Measurements from ENCODE around the gene OR6T1. TPM values are rescaled to one million over a fixed set of nuclear protein-coding genes. Genes with fewer than 3 reads are reported as not detected.

The OR6T1 gene
- polyA plus RNA-seq, 1 donor (not counting 4 experiments of a cell fraction or from before 2014, with no cell fraction given), result not detected

DNA sequence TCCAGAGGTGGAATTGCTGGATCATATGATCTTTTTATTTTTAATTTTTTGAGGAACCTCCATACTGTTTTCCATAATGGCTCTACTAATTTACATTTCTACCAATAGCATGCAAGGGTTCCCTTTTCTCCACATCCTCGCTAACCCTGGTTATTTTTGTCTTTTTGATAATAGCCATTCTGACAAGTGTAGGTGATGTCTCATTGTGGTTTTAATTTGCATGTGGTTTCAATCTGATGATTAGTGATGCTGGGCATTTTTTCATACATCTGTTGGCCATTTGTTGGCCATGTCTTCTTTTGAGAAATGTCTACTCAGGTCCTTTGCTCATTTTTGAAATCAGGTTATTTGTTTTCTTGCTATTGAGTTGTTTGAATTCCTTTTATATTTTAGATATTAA, 19.6 kb downstream of the OR6T1 start:
- no peaks in the 10 kb centered on the region for H3K27me3 ChIP-seq (ENCODE audit: control insufficient read depth, extremely low read depth, insufficient read depth, low read length)

DNA sequence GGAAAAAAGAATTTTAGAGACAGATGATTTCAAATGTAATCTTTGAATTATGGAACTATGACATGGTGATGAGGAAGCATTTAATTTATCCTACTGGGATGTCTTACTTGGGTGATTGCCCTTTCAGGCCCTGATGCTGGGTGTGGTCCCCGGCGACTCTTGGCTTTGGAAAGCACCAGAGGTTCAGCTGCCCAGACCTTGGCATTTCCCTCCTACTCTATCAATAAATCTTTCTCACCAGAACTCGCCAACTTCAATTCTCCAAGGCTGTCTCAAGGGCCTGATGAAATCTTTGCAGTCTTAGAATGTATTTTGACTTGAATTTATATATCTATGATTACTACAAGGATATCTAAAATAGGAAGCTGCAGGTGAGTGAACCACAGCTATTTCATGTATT, 22.7 kb downstream of the OR6T1 start:
- Histone ChIP-seq H3K9ac (ENCODE audit: control insufficient read depth, extremely low read depth, insufficient read depth, low read length) (no peak overlapping the region), H3K4me2 (ENCODE audit: control insufficient read depth, extremely low read depth, insufficient read depth, low read depth, low read length) (no peak overlapping the region), H3K9me3 (ENCODE audit: control insufficient read depth, low read depth, low read length) (no peaks in the 10 kb centered on the region), H3K79me2 (ENCODE audit: control insufficient read depth, insufficient read depth, low read length) (no peaks in the 10 kb centered on the region), H2AFZ (ENCODE audit: control insufficient read depth, low read length) (no peak overlapping the region), H4K20me1 (ENCODE audit: control insufficient read depth, extremely low read depth, insufficient read depth, low read length) (no peaks in the 10 kb centered on the region), H3K4me3 (ENCODE audit: control insufficient read depth in 2 of 3, extremely low read depth in 1 of 3, insufficient read depth in 2 of 3, low read depth in 1 of 3, low read length in 3 of 3) (no peak overlapping the region), H3K9me1 (ENCODE audit: control insufficient read depth, extremely low read depth, insufficient read depth, low read length) (no peaks in the 10 kb centered on the region), H3K27me3 (ENCODE audit: control insufficient read depth, extremely low read depth, insufficient read depth, low read length) (no peaks in the 10 kb centered on the region), H3K4me1 (ENCODE audit: control insufficient read depth, extremely low read depth, insufficient read depth, low read length) (no peaks in the 10 kb centered on the region), H3K27ac (ENCODE audit: control insufficient read depth, insufficient read depth, low read length) (no peak overlapping the region), H3K36me3 (ENCODE audit: control insufficient read depth in 2 of 2, extremely low read depth in 1 of 2, insufficient read depth in 2 of 2, low read length in 2 of 2) (no peaks in the 10 kb centered on the region)
- no peak for TF ChIP-seq EZH2 (IDR thresholded peaks at IDR 0.05; ENCODE audit: low read length)
- TF ChIP-seq, protein P1, sequence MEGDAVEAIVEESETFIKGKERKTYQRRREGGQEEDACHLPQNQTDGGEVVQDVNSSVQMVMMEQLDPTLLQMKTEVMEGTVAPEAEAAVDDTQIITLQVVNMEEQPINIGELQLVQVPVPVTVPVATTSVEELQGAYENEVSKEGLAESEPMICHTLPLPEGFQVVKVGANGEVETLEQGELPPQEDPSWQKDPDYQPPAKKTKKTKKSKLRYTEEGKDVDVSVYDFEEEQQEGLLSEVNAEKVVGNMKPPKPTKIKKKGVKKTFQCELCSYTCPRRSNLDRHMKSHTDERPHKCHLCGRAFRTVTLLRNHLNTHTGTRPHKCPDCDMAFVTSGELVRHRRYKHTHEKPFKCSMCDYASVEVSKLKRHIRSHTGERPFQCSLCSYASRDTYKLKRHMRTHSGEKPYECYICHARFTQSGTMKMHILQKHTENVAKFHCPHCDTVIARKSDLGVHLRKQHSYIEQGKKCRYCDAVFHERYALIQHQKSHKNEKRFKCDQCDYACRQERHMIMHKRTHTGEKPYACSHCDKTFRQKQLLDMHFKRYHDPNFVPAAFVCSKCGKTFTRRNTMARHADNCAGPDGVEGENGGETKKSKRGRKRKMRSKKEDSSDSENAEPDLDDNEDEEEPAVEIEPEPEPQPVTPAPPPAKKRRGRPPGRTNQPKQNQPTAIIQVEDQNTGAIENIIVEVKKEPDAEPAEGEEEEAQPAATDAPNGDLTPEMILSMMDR (optimal IDR thresholded peaks at IDR 0.05 in 1 of 3, IDR thresholded peaks at IDR 0.05 in 1 of 3, conservative IDR thresholded peaks at IDR 0.05 in 1 of 3; ENCODE audit: extremely low read depth in 1 of 3, insufficient read depth in 2 of 3, low read length in 3 of 3), result no peak
- dilution Hi-C loops (cut with MboI; ENCODE audit: extremely low pct_ligation_motif_present, low sequenced_read_pairs), result no loop called here
- no peak for DNase-seq (ENCODE audit: low read depth, low spot score)
- FAIRE-seq, result no peak

More for the DNA sequence above, 19.6 kb downstream of the OR6T1 start:
- TF ChIP-seq EZH2 (IDR thresholded peaks at IDR 0.05; ENCODE audit: low read length), result no peak
- DNase-seq (ENCODE audit: low read depth, low spot score), result no peak
- no peak overlapping the region for H3K4me3 ChIP-seq (ENCODE audit: control insufficient read depth in 2 of 3, extremely low read depth in 1 of 3, insufficient read depth in 2 of 3, low read depth in 1 of 3, low read length in 3 of 3)
- H4K20me1 ChIP-seq (ENCODE audit: control insufficient read depth, extremely low read depth, insufficient read depth, low read length), result no peaks in the 10 kb centered on the region
- no peaks in the 10 kb centered on the region for H3K36me3 ChIP-seq (ENCODE audit: control insufficient read depth in 2 of 2, extremely low read depth in 1 of 2, insufficient read depth in 2 of 2, low read length in 2 of 2)
- H3K4me2 ChIP-seq (ENCODE audit: control insufficient read depth, extremely low read depth, insufficient read depth, low read depth, low read length), result no peak overlapping the region
- no peaks in the 10 kb centered on the region for H3K9me1 ChIP-seq (ENCODE audit: control insufficient read depth, extremely low read depth, insufficient read depth, low read length)
- dilution Hi-C loops (cut with MboI; ENCODE audit: extremely low pct_ligation_motif_present, low sequenced_read_pairs), result no loop called here
- H3K27ac ChIP-seq (ENCODE audit: control insufficient read depth, insufficient read depth, low read length), result no peak overlapping the region
- no peak for FAIRE-seq
- no peak overlapping the region for H3K9ac ChIP-seq (ENCODE audit: control insufficient read depth, extremely low read depth, insufficient read depth, low read length)
- no peak overlapping the region for H2AFZ ChIP-seq (ENCODE audit: control insufficient read depth, low read length)
- H3K79me2 ChIP-seq (ENCODE audit: control insufficient read depth, insufficient read depth, low read length), result no peaks in the 10 kb centered on the region
- H3K4me1 ChIP-seq (ENCODE audit: control insufficient read depth, extremely low read depth, insufficient read depth, low read length), result no peaks in the 10 kb centered on the region
- H3K9me3 ChIP-seq (ENCODE audit: control insufficient read depth, low read depth, low read length), result no peaks in the 10 kb centered on the region

DNA sequence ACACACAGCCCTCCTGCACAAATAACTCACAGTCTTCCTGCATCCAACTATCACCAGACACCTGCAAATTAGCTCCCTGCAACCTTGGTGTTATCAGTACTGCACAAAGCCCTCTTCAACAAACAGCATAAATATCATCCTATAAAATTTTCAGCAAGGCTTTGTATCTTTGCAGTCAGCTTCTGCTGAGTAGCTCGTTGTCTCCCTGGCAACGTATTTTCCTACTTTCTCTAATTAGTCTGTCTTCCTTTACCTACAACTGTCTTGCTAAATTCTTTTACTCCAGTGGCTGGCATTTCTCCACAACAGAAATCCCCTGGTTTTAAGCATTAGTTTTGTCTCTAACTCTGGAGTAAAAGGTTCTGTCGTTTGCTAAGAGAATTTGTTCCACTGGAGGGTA, 37.8 kb downstream of the OR6T1 start:
- H3K4me2 ChIP-seq (ENCODE audit: control insufficient read depth, extremely low read depth, insufficient read depth, low read depth, low read length), result no peak overlapping the region
- no peaks in the 10 kb centered on the region for H3K9me3 ChIP-seq (ENCODE audit: control insufficient read depth, low read depth, low read length)
- FAIRE-seq, result no peak
- no peaks in the 10 kb centered on the region for H3K79me2 ChIP-seq (ENCODE audit: control insufficient read depth, insufficient read depth, low read length)
- no peaks in the 10 kb centered on the region for H3K36me3 ChIP-seq (ENCODE audit: control insufficient read depth in 2 of 2, extremely low read depth in 1 of 2, insufficient read depth in 2 of 2, low read length in 2 of 2)
- no peaks in the 10 kb centered on the region for H3K9me1 ChIP-seq (ENCODE audit: control insufficient read depth, extremely low read depth, insufficient read depth, low read length)
- no peak overlapping the region for H3K27ac ChIP-seq (ENCODE audit: control insufficient read depth, insufficient read depth, low read length)
- no peaks in the 10 kb centered on the region for H3K27me3 ChIP-seq (ENCODE audit: control insufficient read depth, extremely low read depth, insufficient read depth, low read length)
- DNase-seq (ENCODE audit: low read depth, low spot score), result no peak
- no peak overlapping the region for H2AFZ ChIP-seq (ENCODE audit: control insufficient read depth, low read length)
- TF ChIP-seq EZH2 (IDR thresholded peaks at IDR 0.05; ENCODE audit: low read length), result no peak
- TF ChIP-seq, protein P1 (optimal IDR thresholded peaks at IDR 0.05 in 1 of 3, IDR thresholded peaks at IDR 0.05 in 1 of 3, conservative IDR thresholded peaks at IDR 0.05 in 1 of 3; ENCODE audit: extremely low read depth in 1 of 3, insufficient read depth in 2 of 3, low read length in 3 of 3), result no peak
- H3K9ac ChIP-seq (ENCODE audit: control insufficient read depth, extremely low read depth, insufficient read depth, low read length), result no peak overlapping the region
- no peaks in the 10 kb centered on the region for H4K20me1 ChIP-seq (ENCODE audit: control insufficient read depth, extremely low read depth, insufficient read depth, low read length)
- dilution Hi-C loops (cut with MboI; ENCODE audit: extremely low pct_ligation_motif_present, low sequenced_read_pairs), result no loop called here
- no peak overlapping the region for H3K4me3 ChIP-seq (ENCODE audit: control insufficient read depth in 2 of 3, extremely low read depth in 1 of 3, insufficient read depth in 2 of 3, low read depth in 1 of 3, low read length in 3 of 3)
- no peaks in the 10 kb centered on the region for H3K4me1 ChIP-seq (ENCODE audit: control insufficient read depth, extremely low read depth, insufficient read depth, low read length)
